Measurements from ENCODE around the gene RTTN. TPM values are rescaled to one million over a fixed set of nuclear protein-coding genes. Genes with fewer than 3 reads are reported as not detected.

The RTTN gene
- total and polyA plus RNA-seq, 2 experiments from 2014 or later: 7.2 to 31.0 TPM

DNA sequence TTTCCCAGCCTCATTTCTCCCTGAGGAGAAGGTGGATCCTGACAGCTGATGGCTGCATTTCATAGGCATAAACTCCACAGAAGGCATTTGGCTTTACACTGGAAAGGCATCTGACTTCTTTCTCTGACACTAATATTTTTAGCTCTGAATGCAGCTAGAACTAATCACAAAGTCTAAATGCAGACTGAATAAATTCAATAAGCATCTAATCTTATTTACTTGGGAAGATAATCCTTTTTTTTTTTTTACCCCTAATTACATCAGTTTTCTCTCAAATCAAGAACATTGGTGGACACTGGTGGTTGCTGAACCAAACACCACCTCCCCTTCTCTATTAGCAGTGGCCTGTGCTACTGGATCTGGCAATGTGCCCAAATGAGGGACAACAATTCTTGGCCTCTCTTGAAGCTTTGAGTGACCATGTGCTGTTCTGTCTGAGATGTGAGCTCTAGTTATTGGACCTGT lies 206.9 kb downstream of the RTTN start:
- no peak for TF ChIP-seq STAT1 (IDR thresholded peaks at IDR 0.05; ENCODE audit: unreplicated experiment)
- no peak for TF ChIP-seq ZNF331 (CRISPR knock-in tag; IDR thresholded peaks at IDR 0.05; ENCODE audit: low read depth)
- no peak for TF ChIP-seq EZH2 (IDR thresholded peaks at IDR 0.05; ENCODE audit: low read depth, unreplicated experiment)
- TF ChIP-seq JUNB (IDR thresholded peaks at IDR 0.05; ENCODE audit: unreplicated experiment): no peak
- TF ChIP-seq ZNF114 (CRISPR knock-in tag; IDR thresholded peaks at IDR 0.05): no peak
- TF ChIP-seq POLR2AphosphoS5 (IDR thresholded peaks at IDR 0.05; ENCODE audit: low read depth): no peak
- TF ChIP-seq, protein P1, sequence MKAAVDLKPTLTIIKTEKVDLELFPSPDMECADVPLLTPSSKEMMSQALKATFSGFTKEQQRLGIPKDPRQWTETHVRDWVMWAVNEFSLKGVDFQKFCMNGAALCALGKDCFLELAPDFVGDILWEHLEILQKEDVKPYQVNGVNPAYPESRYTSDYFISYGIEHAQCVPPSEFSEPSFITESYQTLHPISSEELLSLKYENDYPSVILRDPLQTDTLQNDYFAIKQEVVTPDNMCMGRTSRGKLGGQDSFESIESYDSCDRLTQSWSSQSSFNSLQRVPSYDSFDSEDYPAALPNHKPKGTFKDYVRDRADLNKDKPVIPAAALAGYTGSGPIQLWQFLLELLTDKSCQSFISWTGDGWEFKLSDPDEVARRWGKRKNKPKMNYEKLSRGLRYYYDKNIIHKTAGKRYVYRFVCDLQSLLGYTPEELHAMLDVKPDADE (IDR thresholded peaks at IDR 0.05): no peak
- TF ChIP-seq, protein P2, sequence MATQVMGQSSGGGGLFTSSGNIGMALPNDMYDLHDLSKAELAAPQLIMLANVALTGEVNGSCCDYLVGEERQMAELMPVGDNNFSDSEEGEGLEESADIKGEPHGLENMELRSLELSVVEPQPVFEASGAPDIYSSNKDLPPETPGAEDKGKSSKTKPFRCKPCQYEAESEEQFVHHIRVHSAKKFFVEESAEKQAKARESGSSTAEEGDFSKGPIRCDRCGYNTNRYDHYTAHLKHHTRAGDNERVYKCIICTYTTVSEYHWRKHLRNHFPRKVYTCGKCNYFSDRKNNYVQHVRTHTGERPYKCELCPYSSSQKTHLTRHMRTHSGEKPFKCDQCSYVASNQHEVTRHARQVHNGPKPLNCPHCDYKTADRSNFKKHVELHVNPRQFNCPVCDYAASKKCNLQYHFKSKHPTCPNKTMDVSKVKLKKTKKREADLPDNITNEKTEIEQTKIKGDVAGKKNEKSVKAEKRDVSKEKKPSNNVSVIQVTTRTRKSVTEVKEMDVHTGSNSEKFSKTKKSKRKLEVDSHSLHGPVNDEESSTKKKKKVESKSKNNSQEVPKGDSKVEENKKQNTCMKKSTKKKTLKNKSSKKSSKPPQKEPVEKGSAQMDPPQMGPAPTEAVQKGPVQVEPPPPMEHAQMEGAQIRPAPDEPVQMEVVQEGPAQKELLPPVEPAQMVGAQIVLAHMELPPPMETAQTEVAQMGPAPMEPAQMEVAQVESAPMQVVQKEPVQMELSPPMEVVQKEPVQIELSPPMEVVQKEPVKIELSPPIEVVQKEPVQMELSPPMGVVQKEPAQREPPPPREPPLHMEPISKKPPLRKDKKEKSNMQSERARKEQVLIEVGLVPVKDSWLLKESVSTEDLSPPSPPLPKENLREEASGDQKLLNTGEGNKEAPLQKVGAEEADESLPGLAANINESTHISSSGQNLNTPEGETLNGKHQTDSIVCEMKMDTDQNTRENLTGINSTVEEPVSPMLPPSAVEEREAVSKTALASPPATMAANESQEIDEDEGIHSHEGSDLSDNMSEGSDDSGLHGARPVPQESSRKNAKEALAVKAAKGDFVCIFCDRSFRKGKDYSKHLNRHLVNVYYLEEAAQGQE (IDR thresholded peaks at IDR 0.05; ENCODE audit: unreplicated experiment): no peak
- TF ChIP-seq CREB1 (CRISPR knock-in tag; IDR thresholded peaks at IDR 0.05; ENCODE audit: low read depth): no peak
- TF ChIP-seq, protein P3, sequence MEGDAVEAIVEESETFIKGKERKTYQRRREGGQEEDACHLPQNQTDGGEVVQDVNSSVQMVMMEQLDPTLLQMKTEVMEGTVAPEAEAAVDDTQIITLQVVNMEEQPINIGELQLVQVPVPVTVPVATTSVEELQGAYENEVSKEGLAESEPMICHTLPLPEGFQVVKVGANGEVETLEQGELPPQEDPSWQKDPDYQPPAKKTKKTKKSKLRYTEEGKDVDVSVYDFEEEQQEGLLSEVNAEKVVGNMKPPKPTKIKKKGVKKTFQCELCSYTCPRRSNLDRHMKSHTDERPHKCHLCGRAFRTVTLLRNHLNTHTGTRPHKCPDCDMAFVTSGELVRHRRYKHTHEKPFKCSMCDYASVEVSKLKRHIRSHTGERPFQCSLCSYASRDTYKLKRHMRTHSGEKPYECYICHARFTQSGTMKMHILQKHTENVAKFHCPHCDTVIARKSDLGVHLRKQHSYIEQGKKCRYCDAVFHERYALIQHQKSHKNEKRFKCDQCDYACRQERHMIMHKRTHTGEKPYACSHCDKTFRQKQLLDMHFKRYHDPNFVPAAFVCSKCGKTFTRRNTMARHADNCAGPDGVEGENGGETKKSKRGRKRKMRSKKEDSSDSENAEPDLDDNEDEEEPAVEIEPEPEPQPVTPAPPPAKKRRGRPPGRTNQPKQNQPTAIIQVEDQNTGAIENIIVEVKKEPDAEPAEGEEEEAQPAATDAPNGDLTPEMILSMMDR (conservative IDR thresholded peaks at IDR 0.05; ENCODE audit: low read depth in 2 of 2): no peak
- TF ChIP-seq, protein P4, sequence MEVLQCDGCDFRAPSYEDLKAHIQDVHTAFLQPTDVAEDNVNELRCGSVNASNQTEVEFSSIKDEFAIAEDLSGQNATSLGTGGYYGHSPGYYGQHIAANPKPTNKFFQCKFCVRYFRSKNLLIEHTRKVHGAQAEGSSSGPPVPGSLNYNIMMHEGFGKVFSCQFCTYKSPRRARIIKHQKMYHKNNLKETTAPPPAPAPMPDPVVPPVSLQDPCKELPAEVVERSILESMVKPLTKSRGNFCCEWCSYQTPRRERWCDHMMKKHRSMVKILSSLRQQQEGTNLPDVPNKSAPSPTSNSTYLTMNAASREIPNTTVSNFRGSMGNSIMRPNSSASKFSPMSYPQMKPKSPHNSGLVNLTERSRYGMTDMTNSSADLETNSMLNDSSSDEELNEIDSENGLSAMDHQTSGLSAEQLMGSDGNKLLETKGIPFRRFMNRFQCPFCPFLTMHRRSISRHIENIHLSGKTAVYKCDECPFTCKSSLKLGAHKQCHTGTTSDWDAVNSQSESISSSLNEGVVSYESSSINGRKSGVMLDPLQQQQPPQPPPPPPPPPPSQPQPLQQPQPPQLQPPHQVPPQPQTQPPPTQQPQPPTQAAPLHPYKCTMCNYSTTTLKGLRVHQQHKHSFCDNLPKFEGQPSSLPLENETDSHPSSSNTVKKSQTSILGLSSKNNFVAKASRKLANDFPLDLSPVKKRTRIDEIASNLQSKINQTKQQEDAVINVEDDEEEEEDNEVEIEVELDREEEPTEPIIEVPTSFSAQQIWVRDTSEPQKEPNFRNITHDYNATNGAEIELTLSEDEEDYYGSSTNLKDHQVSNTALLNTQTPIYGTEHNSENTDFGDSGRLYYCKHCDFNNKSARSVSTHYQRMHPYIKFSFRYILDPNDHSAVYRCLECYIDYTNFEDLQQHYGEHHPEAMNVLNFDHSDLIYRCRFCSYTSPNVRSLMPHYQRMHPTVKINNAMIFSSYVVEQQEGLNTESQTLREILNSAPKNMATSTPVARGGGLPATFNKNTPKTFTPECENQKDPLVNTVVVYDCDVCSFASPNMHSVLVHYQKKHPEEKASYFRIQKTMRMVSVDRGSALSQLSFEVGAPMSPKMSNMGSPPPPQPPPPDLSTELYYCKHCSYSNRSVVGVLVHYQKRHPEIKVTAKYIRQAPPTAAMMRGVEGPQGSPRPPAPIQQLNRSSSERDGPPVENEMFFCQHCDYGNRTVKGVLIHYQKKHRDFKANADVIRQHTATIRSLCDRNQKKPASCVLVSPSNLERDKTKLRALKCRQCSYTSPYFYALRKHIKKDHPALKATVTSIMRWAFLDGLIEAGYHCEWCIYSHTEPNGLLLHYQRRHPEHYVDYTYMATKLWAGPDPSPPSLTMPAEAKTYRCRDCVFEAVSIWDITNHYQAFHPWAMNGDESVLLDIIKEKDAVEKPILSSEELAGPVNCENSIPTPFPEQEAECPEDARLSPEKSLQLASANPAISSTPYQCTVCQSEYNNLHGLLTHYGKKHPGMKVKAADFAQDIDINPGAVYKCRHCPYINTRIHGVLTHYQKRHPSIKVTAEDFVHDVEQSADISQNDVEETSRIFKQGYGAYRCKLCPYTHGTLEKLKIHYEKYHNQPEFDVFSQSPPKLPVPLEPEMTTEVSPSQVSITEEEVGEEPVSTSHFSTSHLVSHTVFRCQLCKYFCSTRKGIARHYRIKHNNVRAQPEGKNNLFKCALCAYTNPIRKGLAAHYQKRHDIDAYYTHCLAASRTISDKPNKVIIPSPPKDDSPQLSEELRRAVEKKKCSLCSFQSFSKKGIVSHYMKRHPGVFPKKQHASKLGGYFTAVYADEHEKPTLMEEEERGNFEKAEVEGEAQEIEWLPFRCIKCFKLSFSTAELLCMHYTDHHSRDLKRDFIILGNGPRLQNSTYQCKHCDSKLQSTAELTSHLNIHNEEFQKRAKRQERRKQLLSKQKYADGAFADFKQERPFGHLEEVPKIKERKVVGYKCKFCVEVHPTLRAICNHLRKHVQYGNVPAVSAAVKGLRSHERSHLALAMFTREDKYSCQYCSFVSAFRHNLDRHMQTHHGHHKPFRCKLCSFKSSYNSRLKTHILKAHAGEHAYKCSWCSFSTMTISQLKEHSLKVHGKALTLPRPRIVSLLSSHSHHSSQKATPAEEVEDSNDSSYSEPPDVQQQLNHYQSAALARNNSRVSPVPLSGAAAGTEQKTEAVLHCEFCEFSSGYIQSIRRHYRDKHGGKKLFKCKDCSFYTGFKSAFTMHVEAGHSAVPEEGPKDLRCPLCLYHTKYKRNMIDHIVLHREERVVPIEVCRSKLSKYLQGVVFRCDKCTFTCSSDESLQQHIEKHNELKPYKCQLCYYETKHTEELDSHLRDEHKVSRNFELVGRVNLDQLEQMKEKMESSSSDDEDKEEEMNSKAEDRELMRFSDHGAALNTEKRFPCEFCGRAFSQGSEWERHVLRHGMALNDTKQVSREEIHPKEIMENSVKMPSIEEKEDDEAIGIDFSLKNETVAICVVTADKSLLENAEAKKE (CRISPR knock-in tag; IDR thresholded peaks at IDR 0.05): no peak
- no peak for TF ChIP-seq EZH2phosphoT487 (IDR thresholded peaks at IDR 0.05; ENCODE audit: unreplicated experiment)
- no peak for TF ChIP-seq NANOG (IDR thresholded peaks at IDR 0.05; ENCODE audit: borderline replicate concordance)

More for the DNA sequence above, 206.9 kb downstream of the RTTN start:
- Histone ChIP-seq H3K4me3 (no peak overlapping the region), H3K79me2 (replicated peaks; ENCODE audit: insufficient read depth) (no peaks in the 10 kb centered on the region), H4K20me1 (replicated peaks; ENCODE audit: insufficient read depth) (no peaks in the 10 kb centered on the region), H3K36me3 (ENCODE audit: insufficient read depth) (no peaks in the 10 kb centered on the region), H3K27ac (ENCODE audit: low read depth) (no peak overlapping the region), H3K4me1 (ENCODE audit: insufficient read depth) (peaks cover 20% of the 10 kb centered on the region), H3F3A (replicated peaks; ENCODE audit: low read depth) (no peaks in the 10 kb centered on the region), H3K27me3 (ENCODE audit: insufficient read depth) (no peaks in the 10 kb centered on the region), H3K4me2 (no peak overlapping the region), H2AFZ (no peak overlapping the region), H3K9me2 (ENCODE audit: insufficient read depth) (no peaks in the 10 kb centered on the region)
- Mint-ChIP-seq H3K9me3 (no peaks in the 10 kb centered on the region), H3K4me1 (peaks cover 25% of the 10 kb centered on the region), H3K27ac (no peak overlapping the region), H3K27me3 (ENCODE audit: insufficient read depth, low read depth, poor library complexity) (no peaks in the 10 kb centered on the region), H3K36me3 (ENCODE audit: low read depth) (peaks cover 10% of the 10 kb centered on the region; the same call in 2 of the 3 replicates), H3K4me3 (no peak overlapping the region)
- DNase-seq (ENCODE audit: low spot score): no peak
- ATAC-seq: no peak

Data from GM23338 (cell line).